ENCODE measurements around the gene PSMD8.
"Not testable (repeated sequence)": the region's sequence is repeated elsewhere in the genome, so short reads cannot be mapped to it uniquely, and the experiment has no call there.

PSMD8 gene

DNA sequence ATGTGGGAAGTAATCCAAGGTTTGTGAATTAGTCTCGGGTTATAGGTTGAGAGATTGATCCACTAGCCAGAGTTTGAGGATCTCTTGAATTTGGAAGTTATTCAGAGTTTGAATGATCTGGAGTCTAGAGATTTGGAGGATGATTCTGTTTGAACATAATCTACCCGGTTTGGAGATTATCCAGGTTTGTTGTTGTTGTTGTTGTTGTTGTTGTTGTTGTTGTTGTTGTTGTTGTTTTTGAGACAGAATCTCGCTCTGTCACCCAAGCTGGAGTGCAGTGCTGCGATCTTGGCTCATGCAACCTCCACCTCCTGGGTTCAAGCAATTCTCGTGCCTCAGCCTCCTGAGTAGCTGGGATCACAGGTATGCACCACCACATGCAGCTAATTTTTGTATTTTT is 37.5 kb downstream of the PSMD8 start:
- not testable (repeated sequence) for DNase-seq

- DNase-seq, result no peak
Measured at GRCh38 chr19:38412491-38412890, 38.1 kb downstream of the PSMD8 start.

DNA sequence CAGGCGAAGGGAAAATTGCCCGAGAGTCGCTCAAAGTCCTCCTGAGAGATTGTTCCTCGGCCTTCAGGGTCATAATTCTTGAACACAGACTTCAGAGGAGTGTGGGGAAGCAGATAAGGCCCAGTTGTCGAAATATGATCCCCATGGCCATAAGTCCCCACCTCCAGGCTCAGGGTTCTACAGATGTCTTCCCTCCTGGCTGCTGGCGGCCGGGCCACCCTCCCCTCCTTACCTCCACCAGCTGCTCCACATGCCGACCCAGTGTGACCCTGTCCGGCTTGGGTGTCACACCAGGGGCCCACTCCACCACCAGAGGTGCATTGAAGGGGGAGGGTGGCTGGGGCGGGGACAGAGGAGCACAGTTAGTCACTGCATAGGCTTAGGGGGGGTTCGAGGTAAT is 38.6 kb downstream of the PSMD8 start:
- no peak for DNase-seq

- no peak for DNase-seq
Measured at GRCh38 chr19:38413416-38413815, 39.0 kb downstream of the PSMD8 start.

GRCh38 chr19:38417146-38417543 is 42.8 kb downstream of the PSMD8 start:
- DNase-seq, result no peak

GRCh38 chr19:38417544-38418506 is 43.5 kb downstream of the PSMD8 start:
- DNase-seq, result peak; percentile 82

- no peak for DNase-seq
Measured at GRCh38 chr19:38420935-38421334, 46.6 kb downstream of the PSMD8 start.

- DNase-seq, result no peak
Measured at GRCh38 chr19:38421856-38422255, 47.5 kb downstream of the PSMD8 start.

GRCh38 chr19:38422438-38422837 is 48.1 kb downstream of the PSMD8 start:
- no peak for DNase-seq

- DNase-seq, result no peak
Measured at GRCh38 chr19:38424272-38424671, 49.9 kb downstream of the PSMD8 start.

- no peak for DNase-seq
Measured at GRCh38 chr19:38425222-38425809, 50.9 kb downstream of the PSMD8 start.

GRCh38 chr19:38425810-38426466 is 51.6 kb downstream of the PSMD8 start, which contains the start of gene RASGRP4:
TSS of gene RASGRP4 (minus strand) at chr19:38426219. CDS start at chr19:38426091, 128 bp downstream.
- no peak for DNase-seq

GRCh38 chr19:38427035-38427677 is 52.8 kb downstream of the PSMD8 start:
- not testable (repeated sequence) for DNase-seq

DNA sequence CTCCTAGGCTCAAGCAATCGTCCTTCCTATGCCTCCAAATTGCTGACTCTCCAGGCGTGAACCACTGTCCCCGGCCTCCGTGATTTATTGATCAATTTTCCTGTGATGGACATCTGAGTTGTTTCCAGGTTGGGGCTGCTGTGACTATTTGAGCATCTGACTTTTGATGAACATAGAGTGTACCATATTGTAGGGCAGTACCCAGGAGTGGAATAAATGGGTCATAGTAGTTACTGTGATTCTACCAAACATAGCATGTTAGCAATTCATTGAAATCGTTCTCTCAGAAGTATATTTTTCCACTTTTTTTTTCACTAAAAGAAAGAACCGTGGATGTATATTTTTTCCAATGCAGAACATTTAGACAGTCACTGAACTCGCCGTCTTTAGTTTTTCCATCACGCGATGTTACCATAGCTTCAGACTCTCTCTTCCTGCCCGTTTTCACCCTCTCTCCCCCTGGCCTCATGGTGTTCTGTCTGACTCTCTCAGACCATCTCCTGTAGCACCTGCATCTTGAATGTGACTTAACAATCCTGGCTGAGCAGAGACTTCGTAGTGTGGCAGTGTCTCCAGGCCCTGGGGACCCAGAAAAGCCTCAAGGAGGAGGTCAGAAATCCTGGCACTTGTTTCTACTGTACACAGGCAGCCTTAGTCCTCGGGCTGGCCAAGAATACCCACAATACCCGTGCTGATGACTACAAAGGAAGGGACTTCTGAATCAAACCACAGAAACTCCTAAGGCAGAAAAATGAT is 54.9 kb downstream of the PSMD8 start:
- DNase-seq, result no peak

DNA sequence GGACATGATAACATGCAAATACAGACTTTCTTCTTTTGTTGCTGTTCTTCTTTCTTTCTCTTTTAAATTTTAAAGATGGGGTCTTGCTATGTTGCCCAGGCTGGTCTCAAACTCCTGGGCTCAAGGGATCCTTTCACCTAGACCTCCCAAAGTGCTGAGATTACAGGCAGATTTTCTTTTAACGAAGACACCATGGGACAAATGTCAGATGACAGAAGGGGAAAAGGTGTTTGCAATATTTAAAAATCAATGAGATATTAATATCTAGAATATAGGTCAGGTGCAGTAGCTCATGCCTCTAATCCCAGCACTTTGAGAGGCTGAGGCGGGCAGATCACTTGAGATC is 55.4 kb downstream of the PSMD8 start:
- DNase-seq, result no peak

GRCh38 chr19:38430931-38431330 is 56.6 kb downstream of the PSMD8 start:
- no peak for DNase-seq

- peak; percentile 88 for DNase-seq
Measured at GRCh38 chr19:38433268-38433733, 58.9 kb downstream of the PSMD8 start, which contains the start of gene RYR1. TSS of gene RYR1 (plus strand) at chr19:38433691. CDS start at chr19:38433830, 139 bp downstream.

Data from islet precursor cell (in vitro differentiated cells).